HepG2 (cell line): ENCODE measurements around the gene MSMB. TPM values are rescaled to one million over a fixed set of nuclear protein-coding genes. Genes with fewer than 3 reads are reported as not detected.

Source experiments
- ATAC-seq: fragments of 200-7000 bp; cut with Tn5 transposase; 3 replicates; pipeline ENCODE4 v1.9.1; 2020; ENCODE audit warnings: mild to moderate bottlenecking, moderate library complexity
- BruUV-seq: library from RNA; stranded (reverse); fragments of 400-500 nt; replicated peaks from 2 replicates; lab custom pipeline; 2021; lab: Mats Ljungman, UMichigan
- CTCF ChIA-PET: fragments of 300-600 bp; formaldehyde crosslinking; extraction: SDS; loops from one replicate; lab custom pipeline; 2021; ENCODE audit warnings: low total read pairs, inconsistent platforms, low intra/inter-chr PET ratio; lab: Yijun Ruan, JAX
- POLR2A ChIA-PET: fragments of 350-600 bp; sonication (Branson Sonifier 250); formaldehyde crosslinking; loops from one replicate; lab custom pipeline; 2020; ENCODE audit warnings: antibody characterized with exemption, inconsistent platforms; lab: Yijun Ruan, JAX
- DNase-seq: peaks from one replicate; pipeline ENCODE4 v3.0.0-alpha.2; 2015; ENCODE audit warnings: low spot score
- FAIRE-seq: peaks from 3 replicates; lab custom pipeline; 2011; peaks lifted over from hg19 to GRCh38; lab: Jason Lieb, UNC
- H2AFZ ChIP-seq: one replicate; pipeline ENCODE4 v1.6.1; 2011; ENCODE audit warnings: low read length, inconsistent platforms
- H3K27ac ChIP-seq: fragments of 300-600 bp; 3 replicates; pipeline ENCODE4 v1.8.0; 2011; ENCODE audit warnings: mixed run types, mild to moderate bottlenecking, mixed read lengths, low read length, inconsistent platforms; ENCODE audit not compliant: insufficient read depth; ENCODE audit errors: extremely low read length
- H3K27me3 ChIP-seq, 2 experiments: fragments of 200-600 bp in 1 of 2; 2 replicates in 1 of 2; 3 replicates in 1 of 2; pipeline versions ENCODE4 v1.6.0 to v1.8.0; 2011; ENCODE audit warnings: low read length in 2 of 2, mild to moderate bottlenecking in 2 of 2, moderate library complexity in 2 of 2, inconsistent platforms in 1 of 2; ENCODE audit not compliant: insufficient read depth in 2 of 2, control insufficient read depth in 1 of 2
- H3K36me3 ChIP-seq, 2 experiments: fragments of 200-600 bp in 1 of 2; replicated peaks in 1 of 2; 2 replicates in 1 of 2; 3 replicates in 1 of 2; pipeline versions ENCODE4 v1.5.1 to v1.8.0; 2011; ENCODE audit warnings: low read length in 2 of 2, inconsistent platforms in 1 of 2; ENCODE audit not compliant: insufficient read depth in 2 of 2, control insufficient read depth in 1 of 2
- H3K4me1 ChIP-seq: 2 replicates; pipeline ENCODE4 v1.5.1; 2012; ENCODE audit warnings: low read length, inconsistent platforms; ENCODE audit not compliant: insufficient read depth
- H3K4me2 ChIP-seq: 2 replicates; pipeline ENCODE4 v1.6.0; 2011; ENCODE audit warnings: low read depth, low read length, inconsistent platforms
- H3K4me3 ChIP-seq, 3 experiments: fragments of 200-600 bp in 1 of 3; sonication (generic), shearing (Covaris generic) in 1 of 3; replicated peaks in 1 of 3; 2 replicates each; pipeline ENCODE4 v1.5.1; 2011 to 2016; ENCODE audit warnings: low read length in 3 of 3, inconsistent platforms in 2 of 3, low read depth in 2 of 3, mild to moderate bottlenecking in 2 of 3, control low read depth in 1 of 3, mixed read lengths in 1 of 3; ENCODE audit not compliant: insufficient read depth in 1 of 3
- H3K79me2 ChIP-seq: one replicate; pipeline ENCODE4 v1.6.1; 2011; ENCODE audit warnings: low read length, inconsistent platforms; ENCODE audit not compliant: insufficient read depth
- H3K9ac ChIP-seq: 2 replicates; pipeline ENCODE4 v1.6.0; 2011; ENCODE audit warnings: mild to moderate bottlenecking, low read depth, low read length, inconsistent platforms; ENCODE audit not compliant: insufficient read depth
- H3K9me3 ChIP-seq: 2 replicates; pipeline ENCODE4 v1.5.1; 2012; ENCODE audit warnings: mild to moderate bottlenecking, low read length
- H4K20me1 ChIP-seq: 2 replicates; pipeline ENCODE4 v1.6.0; 2011; ENCODE audit warnings: inconsistent platforms, mild to moderate bottlenecking, low read length, moderate library complexity; ENCODE audit not compliant: insufficient read depth
- ATF3 ChIP-seq: sonication (generic); formaldehyde crosslinking; IDR thresholded peaks from 2 replicates; pipeline ENCODE4 v1.4.0; 2020; ENCODE audit warnings: missing genetic modification reagents
- LRRFIP1 ChIP-seq: sonication (generic); formaldehyde crosslinking; conservative IDR thresholded peaks from 2 replicates; pipeline ENCODE4 v1.4.0; 2020; ENCODE audit warnings: missing genetic modification reagents
- NFAT5 ChIP-seq: sonication (generic); formaldehyde crosslinking; IDR thresholded peaks from 2 replicates; pipeline ENCODE4 v1.4.0; 2020; ENCODE audit warnings: missing genetic modification reagents
- PCBP1 ChIP-seq: fragments of 200-400 bp; formaldehyde crosslinking; IDR thresholded peaks from 2 replicates; pipeline ENCODE4 v1.6.1; 2017; ENCODE audit warnings: mild to moderate bottlenecking, low read depth, low read length, borderline replicate concordance
- PHB2 ChIP-seq: fragments of 450-650 bp; IDR thresholded peaks from 2 replicates; pipeline ENCODE4 v1.6.1; 2018; ENCODE audit not compliant: partially characterized antibody
- POLR2AphosphoS5 ChIP-seq: IDR thresholded peaks from 2 replicates; pipeline ENCODE4 v1.6.1; 2012; ENCODE audit warnings: low read depth, low read length
- PRPF4 ChIP-seq: fragments of 200-400 bp; formaldehyde crosslinking; IDR thresholded peaks from 2 replicates; pipeline ENCODE4 v1.6.1; 2016; ENCODE audit warnings: low read length, low read depth; ENCODE audit not compliant: poor library complexity, severe bottlenecking
- RBFOX2 ChIP-seq: fragments of 200-400 bp; formaldehyde crosslinking; IDR thresholded peaks from 2 replicates; pipeline ENCODE4 v1.6.1; 2017; ENCODE audit warnings: low read depth, mild to moderate bottlenecking, low read length
- TEAD3 ChIP-seq: optimal IDR thresholded peaks from 2 replicates; pipeline ENCODE3; 2016; ENCODE audit warnings: borderline replicate concordance
- XRCC5 ChIP-seq: fragments of 200-400 bp; formaldehyde crosslinking; optimal IDR thresholded peaks from 2 replicates; pipeline ENCODE3; 2017; ENCODE audit warnings: mild to moderate bottlenecking, low read length
- ZBTB3 ChIP-seq: sonication (generic); formaldehyde crosslinking; IDR thresholded peaks from 2 replicates; pipeline ENCODE4 v1.4.0; 2020; ENCODE audit warnings: low read depth, mild to moderate bottlenecking, moderate library complexity, missing genetic modification reagents, borderline replicate concordance
- ZMYM2 ChIP-seq: sonication (generic); formaldehyde crosslinking; IDR thresholded peaks from 2 replicates; pipeline ENCODE4 v1.8.0; 2022; ENCODE audit warnings: mild to moderate bottlenecking, missing genetic modification reagents
- ZMYM3 ChIP-seq: sonication (generic); formaldehyde crosslinking; IDR thresholded peaks from 2 replicates; pipeline ENCODE4 v1.5.1; 2020; ENCODE audit warnings: mild to moderate bottlenecking, missing genetic modification reagents
- ZNF101 ChIP-seq: sonication (generic); formaldehyde crosslinking; IDR thresholded peaks from 2 replicates; pipeline ENCODE4 v1.4.0; 2020; ENCODE audit warnings: mild to moderate bottlenecking, low read depth, missing genetic modification reagents, borderline replicate concordance
- ZNF260 ChIP-seq: sonication (generic); formaldehyde crosslinking; IDR thresholded peaks from 2 replicates; pipeline ENCODE4 v1.4.0; 2020; ENCODE audit warnings: missing genetic modification reagents, low read depth, mild to moderate bottlenecking, borderline replicate concordance
- ZNF547 ChIP-seq: sonication (generic); formaldehyde crosslinking; IDR thresholded peaks from 2 replicates; pipeline ENCODE4 v1.5.1; 2020; ENCODE audit warnings: mild to moderate bottlenecking, missing genetic modification reagents
- WGBS: methylation state at CpG from one replicate; pipeline ENCODE4 v1.1.6; 2017; ENCODE audit warnings: low lambda C conversion rate; 5-methylcytosine and 5-hydroxymethylcytosine counted together
- in situ Hi-C: cut with HindIII; loops from 2 replicates; pipeline ENCODE4 v1.10.0; 2017; ENCODE audit warnings: low pct_unique_long_range_greater_than_20kb; ENCODE audit not compliant: extremely low pct_ligation_motif_present
- intact Hi-C: fragments of 100-400 bp; cut with micrococcal nuclease; formaldehyde crosslinking; loops from one replicate; pipeline ENCODE4 v1.10.0; 2022; ENCODE audit not compliant: unreplicated experiment
- polyA plus RNA-seq, 8 experiments: library from polyadenylated mRNA; depleted of rRNA in 3 of 8; stranded (reverse) in 7 of 8; unstranded in 1 of 8; fragments of >200 nt; fragmentation: Illumina TruSeq in 4 of 8; extraction: Trizol in 4 of 8; gene quantifications; 2 replicates each; pipeline versions ENCODE4 v1.2.1 to v1.2.3, GENCODE V29; 2011 to 2016; ENCODE audit warnings: low read depth in 4 of 8, missing spikeins in 1 of 8, mixed read lengths in 1 of 8; ENCODE audit not compliant: insufficient read depth in 1 of 8
- total RNA-seq, 5 experiments: library from RNA; depleted of rRNA; stranded (reverse); fragments of >200 nt; fragmentation: Illumina TruSeq; extraction: Trizol; gene quantifications; 2 replicates each; pipeline ENCODE4 v1.2.3, GENCODE V29; 2016; ENCODE audit warnings: low read depth in 1 of 5

MSMB gene
- total and polyA plus RNA-seq, 2 of the 13 experiments (the other 11 are each of a cell fraction or from before 2014, with no cell fraction given): 0.84 TPM; not detected in 1

GRCh38 chr10:46016811-46017210, 29.3 kb downstream of the MSMB start (continued):
- TF ChIP-seq LRRFIP1 (no peak), PCBP1 (no peak)

- intact Hi-C loops: no loop called here
- ChIA-PET CTCF (no interaction called here), POLR2A (interaction anchor here (0.9 to 1.0 kb wide), 2 partner anchors 10 to 14 kb away, joined by 3 to 5 read pairs; no protein-coding TSS in a partner anchor)
- 93% methylated on average over 5 of the region's 5 CpGs for WGBS
- peaks cover 63% of the 10 kb centered on the region for H3K4me1 ChIP-seq
- FAIRE-seq (no peak), DNase-seq (no peak), ATAC-seq (no peak)
- H3K79me2 ChIP-seq: peaks cover 89% of the 10 kb centered on the region
- no peak overlapping the region for H3K27ac ChIP-seq
- H3K36me3 ChIP-seq: peaks cover 29 to 74% of the 10 kb centered on the region in 2 experiments
- in situ Hi-C loops: no loop called here
- H3K9me3 ChIP-seq: no peaks in the 10 kb centered on the region
- H3K27me3 ChIP-seq: no peaks in the 10 kb centered on the region
- H3K4me2 ChIP-seq: 0 out of 2 replicates have a peak overlapping the region, but pooled peaks have one; percentile 5
- H2AFZ ChIP-seq: no peak overlapping the region
- H3K4me3 ChIP-seq: no peak overlapping the region
- peaks cover 88% of the 10 kb centered on the region for H4K20me1 ChIP-seq
- no peak overlapping the region for H3K9ac ChIP-seq
- BruUV-seq: no TSS peak
- no peak for TF ChIP-seq PHB2
- TF ChIP-seq XRCC5: no peak
- no peak for TF ChIP-seq ZNF101 (CRISPR knock-in tag)
- TF ChIP-seq PRPF4: no peak
- no peak for TF ChIP-seq NFAT5 (CRISPR knock-in tag)
- TF ChIP-seq POLR2AphosphoS5: 0 out of 2 replicates have a peak, but pooled peaks have one; percentile 22
- no peak for TF ChIP-seq ZNF547 (CRISPR knock-in tag)
- TF ChIP-seq ZMYM3 (CRISPR knock-in tag): no peak
- no peak for TF ChIP-seq TEAD3 (CRISPR knock-in tag)
- TF ChIP-seq ZNF260 (CRISPR knock-in tag): no peak
- TF ChIP-seq RBFOX2: peak; percentile 63
- TF ChIP-seq ZBTB3: no peak
- no peak for TF ChIP-seq ATF3 (CRISPR knock-in tag)
- no peak for TF ChIP-seq ZMYM2 (CRISPR knock-in tag)
These were observed 29.9 kb downstream of the MSMB start for GRCh38 chr10:46016190-46016589.
